OCI-LY3 (cell line): ENCODE data around the gene FPGS.

ENCODE experiments used
- EZH2phosphoT487 ChIP-seq: fragments of 200-600 bp; shearing (Covaris generic); IDR thresholded peaks from 2 replicates; pipeline ENCODE4 v1.6.1; 2018; ENCODE audit warnings: antibody characterized with exemption, mixed run types, low read depth
- TF ChIP-seq, protein P1 (sequence below): fragments of 200-600, 300-600 bp; sonication (generic); IDR thresholded peaks from 2 replicates; pipeline ENCODE4 v1.5.1; 2014; ENCODE audit warnings: antibody characterized with exemption, low read length, low read depth

GRCh38 chr9:127758843-127759242, 43.8 kb upstream of the FPGS start:
- TF ChIP-seq, protein P1, sequence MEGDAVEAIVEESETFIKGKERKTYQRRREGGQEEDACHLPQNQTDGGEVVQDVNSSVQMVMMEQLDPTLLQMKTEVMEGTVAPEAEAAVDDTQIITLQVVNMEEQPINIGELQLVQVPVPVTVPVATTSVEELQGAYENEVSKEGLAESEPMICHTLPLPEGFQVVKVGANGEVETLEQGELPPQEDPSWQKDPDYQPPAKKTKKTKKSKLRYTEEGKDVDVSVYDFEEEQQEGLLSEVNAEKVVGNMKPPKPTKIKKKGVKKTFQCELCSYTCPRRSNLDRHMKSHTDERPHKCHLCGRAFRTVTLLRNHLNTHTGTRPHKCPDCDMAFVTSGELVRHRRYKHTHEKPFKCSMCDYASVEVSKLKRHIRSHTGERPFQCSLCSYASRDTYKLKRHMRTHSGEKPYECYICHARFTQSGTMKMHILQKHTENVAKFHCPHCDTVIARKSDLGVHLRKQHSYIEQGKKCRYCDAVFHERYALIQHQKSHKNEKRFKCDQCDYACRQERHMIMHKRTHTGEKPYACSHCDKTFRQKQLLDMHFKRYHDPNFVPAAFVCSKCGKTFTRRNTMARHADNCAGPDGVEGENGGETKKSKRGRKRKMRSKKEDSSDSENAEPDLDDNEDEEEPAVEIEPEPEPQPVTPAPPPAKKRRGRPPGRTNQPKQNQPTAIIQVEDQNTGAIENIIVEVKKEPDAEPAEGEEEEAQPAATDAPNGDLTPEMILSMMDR: no peak
- no peak for TF ChIP-seq EZH2phosphoT487
